Psoas muscle (tissue), 8 donors: ENCODE data around the gene CGB7. TPM values are rescaled to one million over a fixed set of nuclear protein-coding genes. Genes with fewer than 3 reads are reported as not detected.
A peak's percentile ranks its signal among the peaks of the same experiment; 100 is the strongest.

Experiments
- ATAC-seq, 4 donors: fragments of 200-7000 bp; cut with Tn5 transposase; one replicate each; pipeline ENCODE4 v1.9.1; 2020; ENCODE audit warnings: moderate library complexity in 3 of 4, mild to moderate bottlenecking in 2 of 4
- DNase-seq, 2 donors: peaks; one replicate each; pipeline ENCODE4 v3.0.0-alpha.2; 2020
- H3K27ac ChIP-seq: fragments of 200-600 bp; one replicate; pipeline ENCODE4 v1.8.0; 2022
- H3K27me3 ChIP-seq, 3 donors: fragments of 200-600 bp in 1 of 3; one replicate each; pipeline versions ENCODE4 v1.6.1 to v1.8.0; 2013 to 2022; ENCODE audit warnings: low read length in 2 of 3, mild to moderate bottlenecking in 2 of 3, moderate library complexity in 1 of 3; ENCODE audit not compliant: insufficient read depth in 3 of 3
- H3K36me3 ChIP-seq, 2 donors: fragments of 200-600 bp in 1 of 2; one replicate each; pipeline versions ENCODE4 v1.6.1 to v1.8.0; 2013 to 2022; ENCODE audit warnings: low read depth in 1 of 2, mild to moderate bottlenecking in 1 of 2, moderate library complexity in 1 of 2; ENCODE audit not compliant: insufficient read depth in 1 of 2
- H3K4me1 ChIP-seq: fragments of 200-600 bp; one replicate; pipeline ENCODE4 v1.8.0; 2022
- H3K4me3 ChIP-seq: fragments of 200-600 bp; one replicate; pipeline ENCODE4 v1.8.0; 2022; ENCODE audit warnings: mild to moderate bottlenecking
- H3K9me3 ChIP-seq: fragments of 200-600 bp; one replicate; pipeline ENCODE4 v1.8.0; 2022
- CTCF ChIP-seq: fragments of 200-600 bp; IDR thresholded peaks from one replicate; pipeline ENCODE4 v1.8.0; 2022; ENCODE audit warnings: antibody characterized with exemption
- WGBS, 3 donors: extraction: QIAGEN DNeasy Blood & Tissue Kit; methylation state at CpG; one replicate each; pipeline versions ENCODE4 v1.1.6 to v1.1.7; 2013; 5-methylcytosine and 5-hydroxymethylcytosine counted together
- intact Hi-C, 2 donors: fragments of 100-400 bp; cut with DNase I; formaldehyde crosslinking; loops; one replicate each; pipeline versions ENCODE4 v1.11.0 to v1.14.2; 2022
- polyA plus RNA-seq, 3 donors: library from polyadenylated mRNA; stranded (reverse); fragments of 200-250 nt; gene quantifications; one replicate each; pipeline ENCODE4 v1.2.3, GENCODE V29; 2013
- total RNA-seq, 4 donors: library from RNA; stranded (reverse); fragmentation: NEBNext Ultra II Directional in 2 of 4; extraction: Animal tissue kit (Norgen Biotek cat#: 25700) in 2 of 4; gene quantifications; one replicate each; pipeline versions ENCODE4 v1.2.1 to v1.2.4, GENCODE V29; 2021 to 2023
- donor health status: healthy with polysubstance abuse.
- donor health status: DM: no; HTN: no; CAD: no; lungs with moderate emphysema.
- donor health status: Bipolar disorder and iron deficiency.
- donor health status: healthy.
- donor health status: DM: yes; HTN: yes; CAD: no.
- donor health status: DM: no; HTN: no; CAD: no.
- donor health status: DM: no; HTN: no; CAD: no.
- donor health status: DM: yes; HTN: yes; CAD: no.

Gene CGB7
- total and polyA plus RNA-seq, 7 donors, result 0.20 to 1.1 (median 0.46) TPM

- Histone ChIP-seq H3K4me1 (peaks cover 31% of the 10 kb centered on the region), H3K36me3 (peaks cover 8 to 97% of the 10 kb centered on the region in 2 donors), H3K27ac (no peak overlapping the region), H3K9me3 (no peaks in the 10 kb centered on the region), H3K4me3 (no peak overlapping the region), H3K27me3 (no peaks in the 10 kb centered on the region)
- intact Hi-C loops, result no loop called here
- 70 to 79% (median 74%) methylated on average over 12 of the region's 12 CpGs for WGBS, 3 donors
- no peak for TF ChIP-seq CTCF
- DNase-seq (no peak), ATAC-seq (no peak)
These were observed 44.8 kb upstream of the CGB7 start for GRCh38 chr19:49102303-49102702.

- H3K36me3 ChIP-seq, result peaks cover 8 to 97% of the 10 kb centered on the region in 2 donors
- no peaks in the 10 kb centered on the region for H3K27me3 ChIP-seq
- no peak for DNase-seq
- no peaks in the 10 kb centered on the region for H3K9me3 ChIP-seq
- 79 to 83% (median 80%) methylated on average over 12 of the region's 12 CpGs for WGBS, 3 donors
- no peak overlapping the region for H3K4me3 ChIP-seq
- intact Hi-C loops, result no loop called here
- peaks cover 36% of the 10 kb centered on the region for H3K4me1 ChIP-seq
- peak overlapping the region; percentile 9 for H3K27ac ChIP-seq
- TF ChIP-seq CTCF, result no peak
- ATAC-seq, result no peak
These were observed 43.6 kb upstream of the CGB7 start for GRCh38 chr19:49101160-49101559.

- 43 to 48% (median 46%) methylated on average over 4 of the region's 4 CpGs for WGBS, 3 donors
- no peak for TF ChIP-seq CTCF
- H3K4me1 ChIP-seq, result peaks cover 55% of the 10 kb centered on the region
- peaks cover 8 to 88% of the 10 kb centered on the region in 2 donors for H3K36me3 ChIP-seq
- no peaks in the 10 kb centered on the region for H3K27me3 ChIP-seq
- ATAC-seq (peak; percentile 30 to 52 (median 44)), DNase-seq (no peak)
- intact Hi-C loops, result loop anchor here (1.0 to 5.0 kb wide), 3 partner anchors 44 to 99 kb away; no protein-coding TSS in a partner anchor
- H3K27ac ChIP-seq, result peak overlapping the region; percentile 23
- no peak overlapping the region for H3K4me3 ChIP-seq
- no peaks in the 10 kb centered on the region for H3K9me3 ChIP-seq
These were observed 41.2 kb upstream of the CGB7 start for GRCh38 chr19:49098795-49099194.

GRCh38 chr19:49097453-49098288, 40.1 kb upstream of the CGB7 start:
- ATAC-seq, result peak; percentile 69 to 83 (median 80)

More at GRCh38 chr19:49097453-49098288, 40.1 kb upstream of the CGB7 start:
- Histone ChIP-seq H3K36me3 (peaks cover 8 to 88% of the 10 kb centered on the region in 2 donors), H3K27me3 (no peaks in the 10 kb centered on the region), H3K4me3 (no peak overlapping the region), H3K9me3 (no peaks in the 10 kb centered on the region), H3K27ac (peak overlapping the region; percentile 69), H3K4me1 (peaks cover 55% of the 10 kb centered on the region)
- intact Hi-C loops, result loop anchor here (1.0 to 5.0 kb wide), 3 partner anchors 45 to 100 kb away; no protein-coding TSS in a partner anchor
- TF ChIP-seq CTCF, result peak; percentile 100
- DNase-seq, result peak; percentile 67 to 84
- 22 to 31% (median 23%) methylated on average over 8 of the region's 8 CpGs for WGBS, 3 donors
